Osteocyte (in vitro differentiated cells): ENCODE data around the gene SMOC2. TPM values are rescaled to one million over a fixed set of nuclear protein-coding genes. Genes with fewer than 3 reads are reported as not detected.

Experiments used
- DNase-seq: peaks from one replicate; pipeline ENCODE4 v3.0.0; 2021; ENCODE audit warnings: mixed read lengths; ENCODE audit not compliant: unreplicated experiment; ENCODE audit errors: extremely low spot score
- H3K27ac Mint-ChIP-seq: one replicate; pipeline ENCODE4 v1.8.0; 2021; ENCODE audit warnings: mild to moderate bottlenecking, mixed read lengths; ENCODE audit not compliant: unreplicated experiment
- H3K27me3 Mint-ChIP-seq: one replicate; pipeline ENCODE4 v1.8.0; 2021; ENCODE audit warnings: mixed read lengths; ENCODE audit not compliant: unreplicated experiment
- H3K36me3 Mint-ChIP-seq: one replicate; pipeline ENCODE4 v1.8.0; 2021; ENCODE audit warnings: mixed read lengths; ENCODE audit not compliant: unreplicated experiment
- H3K4me1 Mint-ChIP-seq: one replicate; pipeline ENCODE4 v1.8.0; 2021; ENCODE audit warnings: mixed read lengths; ENCODE audit not compliant: unreplicated experiment
- H3K4me3 Mint-ChIP-seq: one replicate; pipeline ENCODE4 v1.8.0; 2021; ENCODE audit warnings: mild to moderate bottlenecking, moderate library complexity, mixed read lengths; ENCODE audit not compliant: unreplicated experiment
- H3K9me3 Mint-ChIP-seq: one replicate; pipeline ENCODE4 v1.8.0; 2021; ENCODE audit warnings: mixed read lengths; ENCODE audit not compliant: unreplicated experiment
- total RNA-seq: library from RNA; stranded (reverse); gene quantifications from 2 replicates; pipeline ENCODE4 v1.2.1, GENCODE V29; 2021
- TF ChIP-seq, protein P1 (sequence below): fragments of 200-600 bp; sonication (generic); IDR thresholded peaks from 2 replicates; pipeline ENCODE4 v1.5.0; 2021; ENCODE audit warnings: antibody characterized with exemption, mild to moderate bottlenecking, moderate library complexity

SMOC2 gene
- total RNA-seq, 1 donor from 2014 or later = 11.6 TPM

DNA sequence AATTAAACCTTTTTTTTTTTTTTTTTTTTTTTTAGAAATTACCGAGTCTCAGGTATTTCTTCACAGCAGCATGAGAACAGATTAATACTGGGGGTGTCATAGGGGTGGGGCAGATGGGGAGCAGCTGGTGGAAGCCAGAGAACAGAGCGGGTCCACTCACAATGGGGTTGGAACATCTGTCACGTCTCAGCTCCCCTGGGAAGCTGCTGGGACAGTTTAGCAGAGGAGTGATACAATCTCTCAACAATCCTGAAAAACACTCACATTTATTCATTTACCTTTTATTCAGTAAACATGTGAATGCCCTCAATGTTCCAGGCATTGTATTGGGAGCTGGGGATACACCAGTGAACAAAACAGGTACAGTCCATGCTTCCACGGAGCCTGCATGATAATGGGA lies 162.2 kb downstream of the SMOC2 start:
- Mint-ChIP-seq H3K4me1 (no peaks in the 10 kb centered on the region), H3K9me3 (no peaks in the 10 kb centered on the region), H3K27ac (no peak overlapping the region), H3K36me3 (no peaks in the 10 kb centered on the region), H3K27me3 (peaks cover 7% of the 10 kb centered on the region), H3K4me3 (no peak overlapping the region)
- no peak for DNase-seq
- TF ChIP-seq, protein P1, sequence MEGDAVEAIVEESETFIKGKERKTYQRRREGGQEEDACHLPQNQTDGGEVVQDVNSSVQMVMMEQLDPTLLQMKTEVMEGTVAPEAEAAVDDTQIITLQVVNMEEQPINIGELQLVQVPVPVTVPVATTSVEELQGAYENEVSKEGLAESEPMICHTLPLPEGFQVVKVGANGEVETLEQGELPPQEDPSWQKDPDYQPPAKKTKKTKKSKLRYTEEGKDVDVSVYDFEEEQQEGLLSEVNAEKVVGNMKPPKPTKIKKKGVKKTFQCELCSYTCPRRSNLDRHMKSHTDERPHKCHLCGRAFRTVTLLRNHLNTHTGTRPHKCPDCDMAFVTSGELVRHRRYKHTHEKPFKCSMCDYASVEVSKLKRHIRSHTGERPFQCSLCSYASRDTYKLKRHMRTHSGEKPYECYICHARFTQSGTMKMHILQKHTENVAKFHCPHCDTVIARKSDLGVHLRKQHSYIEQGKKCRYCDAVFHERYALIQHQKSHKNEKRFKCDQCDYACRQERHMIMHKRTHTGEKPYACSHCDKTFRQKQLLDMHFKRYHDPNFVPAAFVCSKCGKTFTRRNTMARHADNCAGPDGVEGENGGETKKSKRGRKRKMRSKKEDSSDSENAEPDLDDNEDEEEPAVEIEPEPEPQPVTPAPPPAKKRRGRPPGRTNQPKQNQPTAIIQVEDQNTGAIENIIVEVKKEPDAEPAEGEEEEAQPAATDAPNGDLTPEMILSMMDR = no peak

DNA sequence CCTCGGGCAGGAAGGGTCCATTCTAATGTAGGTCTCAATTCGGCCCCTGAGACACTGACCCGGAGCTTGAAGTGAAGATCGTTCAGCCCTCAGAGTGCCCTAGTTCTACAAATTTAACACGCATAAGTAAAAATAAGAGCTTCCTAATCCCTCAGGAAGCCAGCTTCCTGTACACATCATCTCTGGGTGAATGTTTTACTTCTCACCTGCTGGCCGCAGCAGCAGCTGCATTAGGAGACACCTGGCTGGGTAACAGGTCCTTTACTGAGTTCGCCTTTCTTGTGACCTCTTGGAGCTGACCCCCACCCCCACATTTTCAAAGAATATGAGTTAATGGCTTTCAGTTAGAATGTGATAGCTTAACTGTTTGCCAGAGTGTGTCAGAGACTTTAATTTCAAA lies 165.0 kb downstream of the SMOC2 start:
- Mint-ChIP-seq H3K4me1 (no peaks in the 10 kb centered on the region), H3K9me3 (no peaks in the 10 kb centered on the region), H3K27ac (no peak overlapping the region), H3K4me3 (no peak overlapping the region), H3K27me3 (peaks cover 7% of the 10 kb centered on the region), H3K36me3 (no peaks in the 10 kb centered on the region)
- no peak for DNase-seq
- TF ChIP-seq, protein P1 = no peak

DNA sequence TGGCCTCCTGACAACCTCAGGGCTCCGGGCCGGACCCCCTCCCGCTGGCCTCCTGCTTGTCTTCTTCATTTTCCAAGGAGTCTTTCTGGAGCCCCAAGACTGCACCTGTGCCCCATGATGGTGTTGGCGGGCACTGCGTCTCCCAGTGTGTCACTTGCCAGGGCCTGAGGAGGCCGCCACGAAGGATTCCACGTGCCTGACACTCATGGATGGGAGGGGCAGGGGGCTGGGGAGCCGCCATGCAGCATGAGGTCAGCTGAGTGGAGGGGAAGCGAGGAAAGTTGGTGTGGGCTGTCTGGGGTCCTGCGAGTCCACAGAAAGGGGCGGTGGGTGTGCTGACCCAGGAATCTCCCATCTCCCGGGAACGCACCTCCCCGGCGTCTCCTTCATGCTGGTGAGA lies 165.7 kb downstream of the SMOC2 start:
- TF ChIP-seq, protein P1 = no peak
- H3K27me3 Mint-ChIP-seq = peaks cover 7% of the 10 kb centered on the region
- no peak overlapping the region for H3K27ac Mint-ChIP-seq
- no peaks in the 10 kb centered on the region for H3K9me3 Mint-ChIP-seq
- DNase-seq = no peak
- H3K4me1 Mint-ChIP-seq = no peaks in the 10 kb centered on the region
- no peak overlapping the region for H3K4me3 Mint-ChIP-seq
- no peaks in the 10 kb centered on the region for H3K36me3 Mint-ChIP-seq

DNA sequence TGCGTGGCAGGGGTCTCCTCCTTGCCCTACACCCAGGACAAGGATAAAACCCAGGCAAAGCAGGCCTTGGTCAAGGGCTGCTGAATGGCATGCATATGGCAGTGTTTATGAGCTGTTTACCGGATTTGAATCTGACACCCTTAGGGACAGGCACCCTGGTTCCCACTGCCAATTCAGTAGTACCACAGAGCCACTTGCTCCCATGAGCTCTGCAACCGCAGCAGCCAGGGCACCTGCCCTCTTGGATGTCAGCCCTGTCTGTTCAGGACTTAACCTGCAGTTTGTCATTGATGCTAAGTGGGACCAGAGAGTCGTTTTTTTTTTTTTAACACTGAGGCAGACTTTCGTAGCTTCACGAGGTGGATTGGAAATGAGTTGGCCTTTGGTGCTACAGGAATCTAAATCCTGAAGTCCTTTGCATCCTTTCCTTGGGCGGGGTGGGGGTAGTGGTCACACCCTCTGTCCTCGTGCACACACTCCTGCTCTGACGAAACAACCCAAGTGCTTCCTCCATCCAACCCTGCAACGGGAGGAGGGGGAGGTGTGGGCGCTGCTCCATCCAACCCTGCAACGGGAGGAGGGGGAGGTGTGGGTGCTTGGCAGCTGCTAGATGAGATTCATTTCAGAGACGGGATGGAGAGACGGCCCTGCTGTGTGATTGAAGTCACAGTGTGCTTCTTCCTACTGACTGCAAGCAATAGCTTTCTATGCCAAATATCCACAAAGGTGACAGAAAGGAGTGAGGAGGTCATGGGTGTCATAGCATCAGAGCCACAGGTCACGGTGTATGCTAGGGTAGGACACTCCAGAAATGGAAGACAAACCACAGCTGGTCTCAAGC lies 166.5 kb downstream of the SMOC2 start:
- Mint-ChIP-seq H3K27me3 (peaks cover 7% of the 10 kb centered on the region), H3K4me1 (no peaks in the 10 kb centered on the region), H3K36me3 (no peaks in the 10 kb centered on the region), H3K27ac (no peak overlapping the region), H3K4me3 (no peak overlapping the region), H3K9me3 (no peaks in the 10 kb centered on the region)
- DNase-seq = no peak
- TF ChIP-seq, protein P1 = no peak

DNA sequence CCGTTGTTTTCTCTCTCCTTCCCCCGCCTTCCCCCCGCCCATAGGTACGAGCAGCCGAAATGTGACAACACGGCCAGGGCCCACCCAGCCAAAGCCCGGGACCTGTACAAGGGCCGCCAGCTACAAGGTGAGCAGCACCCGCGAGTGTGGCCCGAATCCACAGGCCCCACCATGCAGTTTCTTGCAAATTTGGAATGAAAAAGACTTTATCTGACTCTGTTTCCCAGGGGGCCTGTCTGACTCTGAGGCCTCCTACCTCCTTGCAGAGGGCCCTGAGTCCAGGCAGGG lies 167.1 kb downstream of the SMOC2 start:
- no peaks in the 10 kb centered on the region for H3K36me3 Mint-ChIP-seq
- H3K27ac Mint-ChIP-seq = no peak overlapping the region
- no peaks in the 10 kb centered on the region for H3K9me3 Mint-ChIP-seq
- H3K27me3 Mint-ChIP-seq = peaks cover 7% of the 10 kb centered on the region
- H3K4me1 Mint-ChIP-seq = no peaks in the 10 kb centered on the region
- no peak overlapping the region for H3K4me3 Mint-ChIP-seq
- TF ChIP-seq, protein P1 = no peak
- no peak for DNase-seq
